Subcutaneous abdominal adipose tissue (tissue), 5 donors: ENCODE results near the gene ACKR3.

Experiments used
- H3K27ac ChIP-seq: one replicate; pipeline ENCODE4 v1.7.0; 2013; ENCODE audit warnings: low read depth, mild to moderate bottlenecking, inconsistent platforms, low read length, moderate library complexity
- H3K27me3 ChIP-seq, 5 donors: one replicate each; pipeline ENCODE4 v1.7.0; 2013; ENCODE audit warnings: low read length in 5 of 5, inconsistent platforms in 1 of 5; ENCODE audit not compliant: control insufficient read depth in 5 of 5, insufficient read depth in 4 of 5
- H3K36me3 ChIP-seq, 5 donors: one replicate each; pipeline ENCODE4 v1.7.0; 2013; ENCODE audit warnings: low read length in 5 of 5; ENCODE audit not compliant: control insufficient read depth in 5 of 5, insufficient read depth in 5 of 5
- H3K4me1 ChIP-seq, 5 donors: one replicate each; pipeline ENCODE4 v1.7.0; 2013; ENCODE audit warnings: low read length in 5 of 5, mild to moderate bottlenecking in 3 of 5, moderate library complexity in 1 of 5; ENCODE audit not compliant: control insufficient read depth in 5 of 5, insufficient read depth in 5 of 5
- H3K4me3 ChIP-seq, 5 donors: one replicate each; pipeline ENCODE4 v1.7.0; 2013; ENCODE audit warnings: low read length in 5 of 5, low read depth in 1 of 5
- H3K9ac ChIP-seq, 5 donors: one replicate each; pipeline ENCODE4 v1.7.0; 2013; ENCODE audit warnings: low read length in 5 of 5, mild to moderate bottlenecking in 4 of 5, moderate library complexity in 3 of 5
- H3K9me3 ChIP-seq, 5 donors: one replicate each; pipeline ENCODE4 v1.7.0; 2013; ENCODE audit warnings: low read length in 5 of 5; ENCODE audit not compliant: control insufficient read depth in 5 of 5
- donor health status: healthy.
- donor health status: healthy.
- donor health status: healthy.
- donor health status: healthy.
- donor health status: healthy.

Gene ACKR3

DNA sequence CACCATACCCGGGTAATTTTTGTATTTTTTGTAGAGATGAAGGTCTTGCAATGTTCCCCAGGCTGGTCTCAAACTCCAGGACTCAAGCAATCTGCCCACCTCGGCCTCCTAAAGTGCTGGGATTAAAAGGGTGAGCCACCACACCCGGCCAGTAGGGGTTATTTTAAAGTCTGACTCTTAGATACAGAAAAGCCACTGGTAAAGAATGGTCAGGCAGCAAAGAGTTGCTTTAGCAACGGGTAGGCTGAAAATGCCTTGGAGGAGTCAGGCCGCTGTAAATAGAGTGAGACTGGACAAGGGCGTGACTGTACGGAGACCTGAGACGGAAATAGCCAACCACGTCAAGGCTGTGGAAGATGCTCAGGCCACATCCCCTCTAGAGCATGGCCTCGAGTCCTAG, 54.2 kb downstream of the ACKR3 start:
- Histone ChIP-seq H3K9me3 (no peaks in the 10 kb centered on the region), H3K4me1 (peaks cover 3 to 12% (median 5%) of the 10 kb centered on the region in 5 donors), H3K27me3 (no peaks in the 10 kb centered on the region), H3K36me3 (no peaks in the 10 kb centered on the region), H3K27ac (no peak overlapping the region), H3K9ac (no peak overlapping the region), H3K4me3 (no peak overlapping the region)

DNA sequence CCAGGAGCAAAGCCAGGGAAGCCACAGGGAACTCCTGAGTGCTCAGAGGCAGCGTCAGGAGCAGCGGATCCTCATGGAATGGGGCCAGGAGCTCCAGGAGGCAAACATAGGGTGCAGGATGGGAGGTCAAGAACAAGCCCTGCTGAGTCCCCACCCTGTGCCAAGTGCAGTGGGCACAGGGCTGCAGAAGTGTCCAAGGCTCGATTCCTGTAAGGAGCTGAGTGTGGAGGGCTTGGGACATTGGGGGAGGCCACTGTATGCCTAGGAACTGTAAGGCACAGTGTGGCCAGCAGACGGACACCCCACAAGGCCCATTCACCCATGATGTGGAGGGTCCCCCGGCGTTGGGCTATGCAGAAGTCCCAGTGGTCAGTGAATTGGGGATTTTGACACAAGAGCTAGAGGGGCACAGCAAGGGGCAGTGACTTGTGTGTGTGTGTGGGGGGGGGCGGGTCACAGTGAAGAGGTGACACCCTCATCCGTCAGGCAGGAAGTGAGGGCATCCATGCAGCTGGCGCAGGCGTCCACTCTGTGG, 55.6 kb downstream of the ACKR3 start:
- Histone ChIP-seq H3K27me3 (no peaks in the 10 kb centered on the region), H3K36me3 (no peaks in the 10 kb centered on the region), H3K9me3 (no peaks in the 10 kb centered on the region), H3K4me1 (peaks cover 1 to 15% (median 10%) of the 10 kb centered on the region in 5 donors), H3K27ac (no peak overlapping the region), H3K9ac (no peak overlapping the region), H3K4me3 (no peak overlapping the region)

DNA sequence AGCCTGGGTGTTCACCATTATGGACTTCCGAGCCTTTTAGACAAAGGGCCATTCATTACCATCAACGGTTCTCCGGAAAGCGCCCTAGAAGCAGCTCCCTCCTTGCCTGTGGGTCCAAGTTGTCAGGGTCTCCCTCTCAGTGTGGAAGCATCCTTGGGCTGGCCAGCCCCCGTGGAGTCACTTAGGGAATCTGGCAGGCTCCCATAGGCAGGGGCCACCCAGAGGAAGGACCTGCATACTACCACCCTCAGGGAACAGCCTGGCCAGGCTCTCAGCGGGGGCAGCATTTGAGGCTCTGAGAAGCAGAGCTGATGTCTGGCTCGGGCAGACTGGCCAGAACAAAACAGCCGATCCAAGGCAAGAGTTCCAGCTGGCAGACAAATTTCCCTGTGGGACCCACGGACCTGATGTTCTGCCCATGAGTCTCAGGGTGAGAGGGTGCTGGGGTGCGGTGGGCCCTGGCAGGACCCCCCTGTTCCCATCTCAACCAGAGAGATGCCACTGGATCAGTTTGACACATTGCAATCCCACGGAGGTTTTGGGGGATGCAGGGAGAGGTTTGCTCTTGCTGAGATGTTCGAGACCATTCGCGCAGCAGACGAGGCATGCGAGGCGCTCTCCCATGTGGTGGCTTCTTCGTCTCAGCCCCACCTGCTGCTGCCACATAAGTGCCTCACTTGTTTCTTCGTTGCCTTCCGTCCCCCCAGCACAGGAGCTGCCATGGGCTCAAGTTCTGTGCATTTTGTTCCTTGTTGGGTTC, 56.9 kb downstream of the ACKR3 start:
- H3K27ac ChIP-seq, result no peak overlapping the region
- peaks cover 4 to 28% (median 21%) of the 10 kb centered on the region in 5 donors for H3K4me1 ChIP-seq
- no peak overlapping the region for H3K9ac ChIP-seq
- H3K36me3 ChIP-seq, result no peaks in the 10 kb centered on the region
- no peak overlapping the region for H3K4me3 ChIP-seq
- H3K27me3 ChIP-seq, result no peaks in the 10 kb centered on the region
- no peaks in the 10 kb centered on the region for H3K9me3 ChIP-seq

DNA sequence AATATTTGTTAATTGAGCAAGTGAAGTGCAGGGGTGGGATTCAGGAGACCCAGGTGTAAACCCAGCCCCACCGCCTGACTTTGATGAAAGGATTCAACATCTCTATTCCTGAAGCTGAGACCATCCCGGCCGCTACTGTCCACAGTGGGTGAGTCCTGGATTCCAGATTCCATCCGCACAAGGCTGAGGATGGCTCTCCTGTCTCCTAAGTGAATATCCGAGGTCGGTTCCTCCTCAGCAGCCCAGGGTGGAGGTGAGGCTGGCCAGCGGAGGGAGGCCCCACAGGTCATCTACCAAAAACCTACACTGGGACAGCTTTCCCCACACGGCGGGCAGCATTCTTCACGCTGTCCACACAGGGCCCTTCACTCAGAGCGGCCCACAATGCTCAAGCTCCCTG, 57.6 kb downstream of the ACKR3 start:
- H3K36me3 ChIP-seq, result no peaks in the 10 kb centered on the region
- H3K27me3 ChIP-seq, result no peaks in the 10 kb centered on the region
- H3K9ac ChIP-seq, result no peak overlapping the region
- no peak overlapping the region for H3K4me3 ChIP-seq
- H3K9me3 ChIP-seq, result no peaks in the 10 kb centered on the region
- H3K4me1 ChIP-seq, result peaks cover 4 to 31% (median 21%) of the 10 kb centered on the region in 5 donors
- no peak overlapping the region for H3K27ac ChIP-seq

DNA sequence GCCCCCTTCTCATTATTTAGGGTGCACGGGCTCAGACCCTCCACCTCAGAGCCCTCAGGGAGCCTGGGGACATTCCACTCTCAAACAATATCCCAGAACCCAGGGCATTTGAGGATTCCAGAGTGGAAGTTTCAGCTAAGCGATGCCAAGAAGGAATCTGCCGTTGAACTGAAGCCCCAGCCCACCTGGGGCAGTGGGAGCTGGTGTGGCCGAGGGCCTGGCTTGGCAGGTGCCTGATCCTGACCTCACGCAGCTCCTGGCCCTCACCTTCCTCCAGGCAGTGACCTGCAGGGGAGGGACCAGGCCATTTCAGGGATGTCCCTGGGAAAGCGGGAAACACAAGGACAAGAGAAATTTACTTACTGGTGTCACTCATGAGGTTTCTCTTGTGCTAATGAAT, 58.2 kb downstream of the ACKR3 start:
- no peaks in the 10 kb centered on the region for H3K36me3 ChIP-seq
- no peak overlapping the region for H3K4me3 ChIP-seq
- no peaks in the 10 kb centered on the region for H3K27me3 ChIP-seq
- H3K9ac ChIP-seq, result no peak overlapping the region
- H3K9me3 ChIP-seq, result no peaks in the 10 kb centered on the region
- peaks cover 4 to 31% (median 21%) of the 10 kb centered on the region in 5 donors for H3K4me1 ChIP-seq
- H3K27ac ChIP-seq, result no peak overlapping the region

DNA sequence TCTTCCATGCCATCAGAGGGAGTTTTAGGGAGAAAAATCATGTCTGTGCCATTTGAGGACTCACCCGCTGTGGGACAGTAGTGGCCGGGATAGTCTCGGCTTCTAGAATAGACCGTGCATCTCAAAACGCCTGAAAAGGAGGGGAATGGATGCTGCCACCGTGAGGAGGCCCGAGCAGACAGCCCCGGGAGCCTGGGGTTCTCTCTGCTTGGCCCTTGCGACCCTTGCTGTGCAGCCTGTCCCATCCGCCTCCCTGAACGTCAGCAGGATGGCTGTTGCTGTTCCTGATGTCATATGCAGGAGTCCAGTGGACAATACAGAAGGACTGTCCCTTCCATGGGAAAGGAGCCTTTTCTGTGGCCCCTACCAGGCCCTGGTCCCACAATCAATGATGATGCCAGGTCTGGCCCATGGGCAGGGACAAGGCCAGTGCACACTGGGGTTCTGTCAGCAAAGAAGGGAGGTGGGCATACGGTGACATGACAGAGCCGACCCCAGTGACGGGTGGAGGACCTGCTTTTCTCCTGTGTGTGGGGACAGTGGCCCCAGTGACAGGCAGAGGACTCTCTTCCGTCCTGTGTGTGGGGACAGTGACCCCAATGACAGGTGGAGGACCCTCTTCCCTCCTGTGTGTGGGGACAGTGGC, 58.8 kb downstream of the ACKR3 start:
- Histone ChIP-seq H3K36me3 (no peaks in the 10 kb centered on the region), H3K4me1 (peaks cover 4 to 31% (median 21%) of the 10 kb centered on the region in 5 donors), H3K9ac (no peak overlapping the region), H3K27me3 (no peaks in the 10 kb centered on the region), H3K9me3 (no peaks in the 10 kb centered on the region), H3K4me3 (no peak overlapping the region), H3K27ac (no peak overlapping the region)

DNA sequence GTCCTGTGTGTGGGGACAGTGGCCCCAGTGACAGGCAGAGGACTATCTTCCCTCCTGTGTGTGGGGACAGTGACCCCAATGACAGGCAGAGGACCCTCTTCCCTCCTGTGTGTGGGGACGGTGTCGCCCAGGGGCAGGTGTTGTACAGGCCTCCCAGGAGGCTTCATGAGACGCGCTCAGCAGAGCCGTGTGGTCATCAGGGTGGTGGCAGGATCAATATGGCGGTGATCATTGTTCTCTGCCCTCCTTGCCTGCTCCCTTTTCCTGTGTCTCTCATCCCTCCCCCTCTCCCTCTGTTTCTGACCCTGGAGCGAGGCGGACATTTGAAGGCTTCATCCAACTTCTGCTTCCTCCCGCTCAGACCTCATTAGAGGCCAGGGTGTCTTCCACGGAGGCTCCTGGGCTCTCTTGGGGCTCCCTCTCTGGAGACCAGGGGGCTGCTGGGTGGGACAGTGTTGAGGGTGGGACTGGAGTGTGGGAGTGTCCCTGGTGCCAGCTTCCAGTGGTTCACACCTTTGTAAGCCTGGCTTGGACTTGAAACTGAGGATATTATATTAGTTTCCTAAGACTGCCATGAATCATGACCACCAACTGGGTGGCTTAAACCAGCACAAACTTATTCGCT, 59.5 kb downstream of the ACKR3 start:
- H3K4me3 ChIP-seq, result no peak overlapping the region
- H3K4me1 ChIP-seq, result peaks cover 4 to 31% (median 21%) of the 10 kb centered on the region in 5 donors
- no peaks in the 10 kb centered on the region for H3K27me3 ChIP-seq
- H3K36me3 ChIP-seq, result no peaks in the 10 kb centered on the region
- H3K9me3 ChIP-seq, result no peaks in the 10 kb centered on the region
- H3K9ac ChIP-seq, result no peak overlapping the region
- H3K27ac ChIP-seq, result no peak overlapping the region

DNA sequence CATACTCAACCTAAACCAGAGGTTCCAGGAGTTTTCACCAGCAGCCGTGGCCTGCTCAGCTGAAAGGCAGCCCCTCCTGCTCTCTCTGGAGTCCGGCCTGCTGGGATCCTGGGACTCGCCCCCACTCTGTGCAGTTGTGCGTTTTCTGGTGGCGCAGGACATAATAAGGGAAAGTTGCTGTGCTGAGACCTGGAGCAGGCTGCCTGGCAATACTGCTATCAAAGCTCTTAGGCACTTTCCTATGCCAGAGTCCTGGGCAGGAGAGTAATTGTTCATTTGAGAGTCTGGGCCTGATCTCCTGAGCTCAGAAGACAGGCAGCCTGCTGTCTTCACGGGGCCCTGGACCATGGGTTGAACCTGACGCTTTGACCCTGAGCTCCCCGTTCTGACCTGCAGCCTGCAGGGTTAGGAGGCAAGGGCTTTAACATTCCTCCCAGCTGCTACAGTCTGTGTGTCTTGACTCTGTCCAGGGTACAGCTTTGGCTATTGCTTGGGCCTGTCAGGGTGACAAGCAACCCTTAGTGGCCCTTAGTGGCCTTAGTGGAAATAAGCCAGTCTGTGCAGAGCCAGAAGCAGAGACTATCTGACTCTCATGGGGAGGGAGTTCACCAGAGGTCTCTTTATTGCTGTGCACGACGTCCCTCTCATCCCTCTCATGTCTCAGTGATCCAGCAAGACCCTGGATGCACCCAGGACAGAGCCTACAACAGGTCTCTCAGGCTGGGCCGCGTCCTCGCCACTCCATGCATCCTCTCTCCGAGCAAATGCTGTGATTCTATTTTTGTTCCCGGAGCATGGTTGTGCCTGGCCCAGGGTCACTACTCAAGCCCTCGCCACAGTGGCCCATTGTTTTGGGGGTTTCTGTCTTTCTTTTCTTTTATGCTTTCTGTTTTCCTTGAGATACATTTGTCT, 60.6 kb downstream of the ACKR3 start:
- H3K27ac ChIP-seq, result no peak overlapping the region
- H3K9ac ChIP-seq, result no peak overlapping the region
- H3K36me3 ChIP-seq, result no peaks in the 10 kb centered on the region
- peaks cover 4 to 31% (median 21%) of the 10 kb centered on the region in 5 donors for H3K4me1 ChIP-seq
- no peaks in the 10 kb centered on the region for H3K27me3 ChIP-seq
- H3K9me3 ChIP-seq, result no peaks in the 10 kb centered on the region
- H3K4me3 ChIP-seq, result no peak overlapping the region

DNA sequence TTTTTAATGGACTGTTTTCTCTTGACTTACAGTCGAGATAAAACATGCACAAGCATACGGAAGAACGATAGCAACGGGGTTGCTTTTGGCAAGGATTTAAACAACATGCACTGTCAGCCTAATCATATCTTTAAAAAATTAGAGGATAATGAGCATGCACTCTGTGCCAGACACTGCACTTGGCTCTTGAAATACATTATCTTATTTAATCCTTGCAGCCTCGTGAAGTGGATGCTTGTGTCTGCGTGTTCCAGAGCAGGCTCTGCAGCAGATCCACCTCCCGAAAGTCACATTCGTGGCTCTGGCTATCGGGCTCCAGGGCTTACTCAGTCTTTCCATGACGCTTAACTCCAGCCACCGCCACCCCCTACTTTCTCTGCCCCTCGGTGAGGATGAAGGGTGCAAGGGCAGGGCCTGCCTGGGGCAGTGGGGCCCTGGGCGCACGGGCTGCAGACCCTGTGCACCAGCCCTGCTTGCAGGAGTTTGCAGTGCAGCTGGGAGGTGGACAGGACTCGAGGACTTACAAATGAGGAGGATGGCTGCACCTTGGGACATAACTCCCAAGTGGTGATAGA, 61.7 kb downstream of the ACKR3 start:
- Histone ChIP-seq H3K4me3 (no peak overlapping the region), H3K4me1 (peaks cover 4 to 27% (median 17%) of the 10 kb centered on the region in 5 donors), H3K27ac (no peak overlapping the region), H3K36me3 (no peaks in the 10 kb centered on the region), H3K9ac (no peak overlapping the region), H3K9me3 (no peaks in the 10 kb centered on the region), H3K27me3 (no peaks in the 10 kb centered on the region)
